PFSK-1 (cell line): Measurements from ENCODE around the gene PLIN5.

Experiments
- FOXP2 ChIP-seq: optimal IDR thresholded peaks from 2 replicates; pipeline ENCODE3; 2011; ENCODE audit warnings: borderline replicate concordance, control low read depth, inconsistent platforms; ENCODE audit not compliant: insufficient read depth; ENCODE audit errors: extremely low read length, extremely low read depth
- POLR2AphosphoS5 ChIP-seq: IDR thresholded peaks from 2 replicates; pipeline ENCODE4 v1.6.1; 2012; ENCODE audit warnings: low read depth, mild to moderate bottlenecking, control low read depth, low read length, moderate library complexity
- REST ChIP-seq, 2 experiments: IDR thresholded peaks; 2 replicates each; pipeline versions ENCODE4 v1.6.1 to v1.8.0; 2011 to 2012; ENCODE audit warnings: low read depth in 2 of 2, low read length in 2 of 2, control low read depth in 1 of 2, inconsistent platforms in 1 of 2, mild to moderate bottlenecking in 1 of 2, moderate library complexity in 1 of 2; ENCODE audit not compliant: insufficient read depth in 1 of 2
- SIN3A ChIP-seq: IDR thresholded peaks from 2 replicates; pipeline ENCODE4 v1.6.1; 2012; ENCODE audit warnings: mild to moderate bottlenecking, low read length, moderate library complexity, borderline replicate concordance; ENCODE audit not compliant: insufficient read depth
- TAF1 ChIP-seq: IDR thresholded peaks from 2 replicates; pipeline ENCODE4 v1.6.1; 2012; ENCODE audit warnings: low read length, control low read depth, borderline replicate concordance; ENCODE audit not compliant: insufficient read depth

PLIN5 gene

GRCh38 chr19:4501691-4502090, 33.3 kb downstream of the PLIN5 start:
- TF ChIP-seq TAF1 (no peak), POLR2AphosphoS5 (no peak), SIN3A (no peak), REST (IDR thresholded peaks at IDR 0.05; ENCODE audit: insufficient read depth in 1 of 2, low read depth in 2 of 2, low read length in 2 of 2) (no peak), FOXP2 (no peak)

GRCh38 chr19:4500841-4501591, 34.0 kb downstream of the PLIN5 start:
- TF ChIP-seq TAF1 (no peak), FOXP2 (no peak), POLR2AphosphoS5 (no peak), SIN3A (no peak), REST (IDR thresholded peaks at IDR 0.05; ENCODE audit: insufficient read depth in 1 of 2, low read depth in 2 of 2, low read length in 2 of 2) (no peak)

GRCh38 chr19:4499855-4500254, 35.2 kb downstream of the PLIN5 start:
- TF ChIP-seq REST (IDR thresholded peaks at IDR 0.05; ENCODE audit: insufficient read depth in 1 of 2, low read depth in 2 of 2, low read length in 2 of 2) (no peak), FOXP2 (no peak), SIN3A (no peak), TAF1 (no peak), POLR2AphosphoS5 (no peak)

GRCh38 chr19:4499318-4499717, 35.7 kb downstream of the PLIN5 start:
- TF ChIP-seq FOXP2 (no peak), REST (IDR thresholded peaks at IDR 0.05; ENCODE audit: insufficient read depth in 1 of 2, low read depth in 2 of 2, low read length in 2 of 2) (no peak), TAF1 (no peak), POLR2AphosphoS5 (no peak), SIN3A (no peak)

- TF ChIP-seq REST (IDR thresholded peaks at IDR 0.05; ENCODE audit: insufficient read depth in 1 of 2, low read depth in 2 of 2, low read length in 2 of 2): no peak
- TF ChIP-seq SIN3A: no peak
Measured at GRCh38 chr19:4498694-4499093, 36.3 kb downstream of the PLIN5 start.
